ENCODE measurements around the gene DSCAML1.

- TF ChIP-seq, protein P1, sequence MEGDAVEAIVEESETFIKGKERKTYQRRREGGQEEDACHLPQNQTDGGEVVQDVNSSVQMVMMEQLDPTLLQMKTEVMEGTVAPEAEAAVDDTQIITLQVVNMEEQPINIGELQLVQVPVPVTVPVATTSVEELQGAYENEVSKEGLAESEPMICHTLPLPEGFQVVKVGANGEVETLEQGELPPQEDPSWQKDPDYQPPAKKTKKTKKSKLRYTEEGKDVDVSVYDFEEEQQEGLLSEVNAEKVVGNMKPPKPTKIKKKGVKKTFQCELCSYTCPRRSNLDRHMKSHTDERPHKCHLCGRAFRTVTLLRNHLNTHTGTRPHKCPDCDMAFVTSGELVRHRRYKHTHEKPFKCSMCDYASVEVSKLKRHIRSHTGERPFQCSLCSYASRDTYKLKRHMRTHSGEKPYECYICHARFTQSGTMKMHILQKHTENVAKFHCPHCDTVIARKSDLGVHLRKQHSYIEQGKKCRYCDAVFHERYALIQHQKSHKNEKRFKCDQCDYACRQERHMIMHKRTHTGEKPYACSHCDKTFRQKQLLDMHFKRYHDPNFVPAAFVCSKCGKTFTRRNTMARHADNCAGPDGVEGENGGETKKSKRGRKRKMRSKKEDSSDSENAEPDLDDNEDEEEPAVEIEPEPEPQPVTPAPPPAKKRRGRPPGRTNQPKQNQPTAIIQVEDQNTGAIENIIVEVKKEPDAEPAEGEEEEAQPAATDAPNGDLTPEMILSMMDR (IDR thresholded peaks at IDR 0.05) = no peak
- no peak for TF ChIP-seq POLR2A (IDR thresholded peaks at IDR 0.05)
These were observed 306.1 kb downstream of the DSCAML1 start for GRCh38 chr11:117490911-117491310.
